ENCODE data around the gene PRR29.

Gene PRR29

GRCh38 chr17:64053101-64053500 is 55.0 kb downstream of the PRR29 start:
- DNase-seq = no peak
